A549 (cell line): ENCODE measurements around the gene GOLGA7B.

Experiments
- CEBPB ChIP-seq, 2 experiments: fragments of >200 bp in 1 of 2; sonication (Bioruptor Twin) in 1 of 2; formaldehyde crosslinking in 1 of 2; IDR thresholded peaks; 2 replicates each; pipeline ENCODE4 v1.6.1; 2012 to 2016
- CTCF ChIP-seq: fragments of >200 bp; sonication (Bioruptor Twin); formaldehyde crosslinking; IDR thresholded peaks from 3 replicates; pipeline ENCODE4 v1.5.1; 2016
- ESRRA ChIP-seq: fragments of 150-350 bp; IDR thresholded peaks from 2 replicates; pipeline ENCODE4 v1.6.1; 2014; ENCODE audit warnings: mild to moderate bottlenecking, low read length, borderline replicate concordance
- MYC ChIP-seq: IDR thresholded peaks from 2 replicates; pipeline ENCODE4 v1.6.1; 2012; ENCODE audit warnings: mild to moderate bottlenecking, inconsistent platforms, low read length, improper control_type of control experiment, borderline replicate concordance
- RCOR1 ChIP-seq: fragments of 150-350 bp; IDR thresholded peaks from 2 replicates; pipeline ENCODE4 v1.6.1; 2014; ENCODE audit warnings: antibody characterized with exemption, low read length, low read depth

- TF ChIP-seq MYC (no peak), CEBPB (IDR thresholded peaks at IDR 0.05) (no peak), CTCF (no peak), RCOR1 (no peak), ESRRA (no peak)
These were observed 17.7 kb downstream of the GOLGA7B start for GRCh38 chr10:97867220-97867800.
